Thyroid gland (tissue), 4 donors: ENCODE results near the gene ANKRD34B.

ENCODE experiments used
- CTCF ChIP-seq, 6 experiments: fragments of 200-600 bp in 3 of 6; fragments of 450-650 bp in 3 of 6; sonication (generic) in 3 of 6; IDR thresholded peaks; one replicate each; pipeline ENCODE4 v1.5.1; 2016 to 2019; ENCODE audit warnings: antibody characterized with exemption in 6 of 6, mild to moderate bottlenecking in 2 of 6, inconsistent platforms in 1 of 6, moderate library complexity in 1 of 6
- POLR2A ChIP-seq, 2 donors: fragments of 450-650 bp; IDR thresholded peaks; one replicate each; pipeline ENCODE4 v1.6.1; 2017; ENCODE audit warnings: antibody characterized with exemption in 2 of 2, mild to moderate bottlenecking in 2 of 2, moderate library complexity in 1 of 2

GRCh38 chr5:80555099-80555498 lies 15.0 kb downstream of the ANKRD34B start:
- TF ChIP-seq CTCF (IDR thresholded peaks at IDR 0.05): no peak
- no peak for TF ChIP-seq POLR2A (IDR thresholded peaks at IDR 0.05)
